Measurements from ENCODE around the gene PLA2G4D. TPM values are rescaled to one million over a fixed set of nuclear protein-coding genes. Genes with fewer than 3 reads are reported as not detected.

PLA2G4D gene
- total and polyA plus RNA-seq, 2 donors (not counting 3 experiments of a cell fraction or from before 2014, with no cell fraction given) = not detected

DNA sequence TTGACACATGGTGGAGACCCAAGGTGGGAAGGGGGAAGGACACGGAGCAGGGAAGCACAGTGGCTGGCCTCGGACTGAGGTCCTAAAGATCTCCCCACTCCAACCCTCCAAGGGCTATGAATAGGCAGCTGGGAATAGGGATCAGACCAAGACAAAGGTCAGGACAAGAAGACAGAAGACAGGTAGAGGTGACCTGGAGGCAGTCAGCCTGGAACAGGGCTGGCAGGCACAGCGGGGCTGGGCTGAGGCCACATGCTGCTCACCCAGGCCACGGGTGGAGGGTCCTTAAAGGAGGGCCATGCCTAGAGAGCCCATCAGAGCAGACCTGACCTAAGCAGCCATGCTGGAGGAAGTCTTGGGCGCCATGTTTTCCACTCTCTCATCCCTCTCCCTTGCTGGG, 2.7 kb upstream of the PLA2G4D start:
- Histone ChIP-seq H3K4me3 (replicated peaks in 1 of 3; ENCODE audit: insufficient read depth in 1 of 3, low read depth in 1 of 3, low read length in 3 of 3) (no peak overlapping the region), H3K27me3 (ENCODE audit: control insufficient read depth in 2 of 2, insufficient read depth in 2 of 2, low read length in 2 of 2) (no peaks in the 10 kb centered on the region), H2AFZ (ENCODE audit: low read depth, low read length) (no peak overlapping the region), H3K36me3 (ENCODE audit: control insufficient read depth in 2 of 2, extremely low read depth in 1 of 2, insufficient read depth in 2 of 2, low read length in 2 of 2) (no peaks in the 10 kb centered on the region), H3K79me2 (ENCODE audit: control insufficient read depth, insufficient read depth, low read length) (no peaks in the 10 kb centered on the region), H3K27ac (ENCODE audit: insufficient read depth, low read depth, low read length) (no peak overlapping the region), H3K4me2 (ENCODE audit: insufficient read depth, low read length) (no peak overlapping the region), H4K20me1 (replicated peaks; ENCODE audit: control insufficient read depth, extremely low read depth, insufficient read depth, low read length) (no peaks in the 10 kb centered on the region), H3K9me3 (replicated peaks; ENCODE audit: control insufficient read depth, insufficient read depth, low read length) (no peaks in the 10 kb centered on the region), H3K4me1 (ENCODE audit: control insufficient read depth, extremely low read depth, insufficient read depth, low read length) (peaks cover 12% of the 10 kb centered on the region), H3K9ac (replicated peaks; ENCODE audit: extremely low read depth, insufficient read depth, low read length) (no peak overlapping the region), H3K9me1 (replicated peaks; ENCODE audit: control insufficient read depth, extremely low read depth, insufficient read depth, low read length) (no peaks in the 10 kb centered on the region)
- DNase-seq (ENCODE audit: low read depth, low spot score) (no peak), FAIRE-seq (no peak)
- ChIA-PET CTCF (interaction anchor here (1.6 to 1.7 kb wide), 2 partner anchors 13 to 14 kb away, joined by 3 to 4 read pairs; no protein-coding TSS in a partner anchor), POLR2A (no interaction called here)
- dilution Hi-C loops (cut with MboI; ENCODE audit: extremely low pct_ligation_motif_present, low sequenced_read_pairs) (no loop called here), intact Hi-C loops (cut with micrococcal nuclease) (no loop called here)
- BruUV-seq (replicated peaks) = no TSS peak
- TF ChIP-seq EZH2 (IDR thresholded peaks at IDR 0.05; ENCODE audit: borderline replicate concordance, low read depth, low read length, severe bottlenecking) = no peak
- TF ChIP-seq FOS (IDR thresholded peaks at IDR 0.05; ENCODE audit: borderline replicate concordance, insufficient read depth, low read length) = no peak
- no peak for TF ChIP-seq MYC (IDR thresholded peaks at IDR 0.05; ENCODE audit: low read depth, low read length)
- TF ChIP-seq, protein P1, sequence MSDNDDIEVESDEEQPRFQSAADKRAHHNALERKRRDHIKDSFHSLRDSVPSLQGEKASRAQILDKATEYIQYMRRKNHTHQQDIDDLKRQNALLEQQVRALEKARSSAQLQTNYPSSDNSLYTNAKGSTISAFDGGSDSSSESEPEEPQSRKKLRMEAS (IDR thresholded peaks at IDR 0.05; ENCODE audit: insufficient read depth, insufficient read length) = no peak
- TF ChIP-seq POLR2A (IDR thresholded peaks at IDR 0.05; ENCODE audit: low read depth, low read length) = no peak
- no peak for TF ChIP-seq POLR2AphosphoS5 (IDR thresholded peaks at IDR 0.05; ENCODE audit: insufficient read depth, low read depth, low read length)
- TF ChIP-seq JUN (IDR thresholded peaks at IDR 0.05; ENCODE audit: borderline replicate concordance, insufficient read depth, insufficient read length, low read depth) = no peak
- no peak for TF ChIP-seq GATA2 (IDR thresholded peaks at IDR 0.05; ENCODE audit: insufficient read depth, insufficient read length, low read depth, low read length)

DNA sequence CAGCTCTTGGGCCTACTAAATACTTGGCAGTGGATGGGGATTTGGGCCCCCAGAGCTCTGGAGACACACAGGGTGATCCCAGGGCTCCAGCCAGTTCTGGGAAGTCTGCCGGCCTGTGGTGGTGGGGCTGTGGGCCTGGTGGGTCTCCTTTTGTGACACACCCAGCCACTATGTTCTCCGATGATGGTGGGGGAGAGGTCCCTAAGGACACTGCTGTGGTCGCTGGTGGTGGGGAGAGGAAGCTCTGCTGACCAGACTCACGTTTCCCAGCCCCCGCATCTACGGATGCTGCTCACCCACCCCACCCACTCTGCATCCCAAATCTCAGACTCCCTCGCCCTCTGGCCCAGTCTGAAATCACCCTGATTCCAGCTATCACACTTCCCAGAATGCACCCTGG, 396 bp downstream of the PLA2G4D start:
- CTCF ChIA-PET = interaction anchor here (1.8 to 4.3 kb wide), 3 partner anchors 10 to 40 kb away, joined by 4 to 33 read pairs (median 11); no protein-coding TSS in a partner anchor
- Histone ChIP-seq H3K27me3 (ENCODE audit: control insufficient read depth in 2 of 2, insufficient read depth in 2 of 2, low read length in 2 of 2) (peaks cover 2 to 10% of the 10 kb centered on the region in 2 experiments), H3K79me2 (ENCODE audit: control insufficient read depth, insufficient read depth, low read length) (no peaks in the 10 kb centered on the region), H3K36me3 (ENCODE audit: control insufficient read depth in 2 of 2, extremely low read depth in 1 of 2, insufficient read depth in 2 of 2, low read length in 2 of 2) (no peaks in the 10 kb centered on the region), H3K9me1 (replicated peaks; ENCODE audit: control insufficient read depth, extremely low read depth, insufficient read depth, low read length) (no peaks in the 10 kb centered on the region), H4K20me1 (replicated peaks; ENCODE audit: control insufficient read depth, extremely low read depth, insufficient read depth, low read length) (no peaks in the 10 kb centered on the region), H3K9ac (replicated peaks; ENCODE audit: extremely low read depth, insufficient read depth, low read length) (no peak overlapping the region), H3K27ac (ENCODE audit: insufficient read depth, low read depth, low read length) (no peak overlapping the region), H3K4me3 (replicated peaks in 1 of 3; ENCODE audit: insufficient read depth in 1 of 3, low read depth in 1 of 3, low read length in 3 of 3) (no peak overlapping the region), H3K9me3 (replicated peaks; ENCODE audit: control insufficient read depth, insufficient read depth, low read length) (no peaks in the 10 kb centered on the region), H3K4me1 (ENCODE audit: control insufficient read depth, extremely low read depth, insufficient read depth, low read length) (no peaks in the 10 kb centered on the region), H2AFZ (ENCODE audit: low read depth, low read length) (no peak overlapping the region), H3K4me2 (ENCODE audit: insufficient read depth, low read length) (no peak overlapping the region)
- DNase-seq (ENCODE audit: low read depth, low spot score) (no peak), FAIRE-seq (no peak)
- intact Hi-C loops (cut with micrococcal nuclease) = no loop called here
- dilution Hi-C loops (cut with MboI; ENCODE audit: extremely low pct_ligation_motif_present, low sequenced_read_pairs) = no loop called here
- no peak for TF ChIP-seq GATA2 (IDR thresholded peaks at IDR 0.05; ENCODE audit: insufficient read depth, insufficient read length, low read depth, low read length)
- TF ChIP-seq, protein P2, sequence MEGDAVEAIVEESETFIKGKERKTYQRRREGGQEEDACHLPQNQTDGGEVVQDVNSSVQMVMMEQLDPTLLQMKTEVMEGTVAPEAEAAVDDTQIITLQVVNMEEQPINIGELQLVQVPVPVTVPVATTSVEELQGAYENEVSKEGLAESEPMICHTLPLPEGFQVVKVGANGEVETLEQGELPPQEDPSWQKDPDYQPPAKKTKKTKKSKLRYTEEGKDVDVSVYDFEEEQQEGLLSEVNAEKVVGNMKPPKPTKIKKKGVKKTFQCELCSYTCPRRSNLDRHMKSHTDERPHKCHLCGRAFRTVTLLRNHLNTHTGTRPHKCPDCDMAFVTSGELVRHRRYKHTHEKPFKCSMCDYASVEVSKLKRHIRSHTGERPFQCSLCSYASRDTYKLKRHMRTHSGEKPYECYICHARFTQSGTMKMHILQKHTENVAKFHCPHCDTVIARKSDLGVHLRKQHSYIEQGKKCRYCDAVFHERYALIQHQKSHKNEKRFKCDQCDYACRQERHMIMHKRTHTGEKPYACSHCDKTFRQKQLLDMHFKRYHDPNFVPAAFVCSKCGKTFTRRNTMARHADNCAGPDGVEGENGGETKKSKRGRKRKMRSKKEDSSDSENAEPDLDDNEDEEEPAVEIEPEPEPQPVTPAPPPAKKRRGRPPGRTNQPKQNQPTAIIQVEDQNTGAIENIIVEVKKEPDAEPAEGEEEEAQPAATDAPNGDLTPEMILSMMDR (IDR thresholded peaks at IDR 0.05; ENCODE audit: extremely low read depth in 1 of 2, insufficient read depth in 1 of 2, low read depth in 1 of 2, low read length in 2 of 2) = no peak
- TF ChIP-seq, protein P1 (IDR thresholded peaks at IDR 0.05; ENCODE audit: insufficient read depth, insufficient read length) = no peak
- TF ChIP-seq MYC (IDR thresholded peaks at IDR 0.05; ENCODE audit: low read depth, low read length) = no peak
- no peak for TF ChIP-seq POLR2AphosphoS5 (IDR thresholded peaks at IDR 0.05; ENCODE audit: insufficient read depth, low read depth, low read length)
- TF ChIP-seq EZH2 (IDR thresholded peaks at IDR 0.05; ENCODE audit: borderline replicate concordance, low read depth, low read length, severe bottlenecking) = no peak
- TF ChIP-seq JUN (IDR thresholded peaks at IDR 0.05; ENCODE audit: borderline replicate concordance, insufficient read depth, insufficient read length, low read depth) = no peak
- no peak for TF ChIP-seq FOS (IDR thresholded peaks at IDR 0.05; ENCODE audit: borderline replicate concordance, insufficient read depth, low read length)
- no peak for TF ChIP-seq POLR2A (IDR thresholded peaks at IDR 0.05; ENCODE audit: low read depth, low read length)
- BruUV-seq (replicated peaks) = no TSS peak
- POLR2A ChIA-PET = no interaction called here
